Activated CD4-positive, alpha-beta T cell treated with anti-CD3 and anti-CD28 coated beads for 48 hours (primary cell): ENCODE data around the gene TM4SF20.

Source experiments
- DNase-seq: peaks from one replicate; pipeline ENCODE4 v3.0.0-alpha.2; 2020

The TM4SF20 gene

DNA sequence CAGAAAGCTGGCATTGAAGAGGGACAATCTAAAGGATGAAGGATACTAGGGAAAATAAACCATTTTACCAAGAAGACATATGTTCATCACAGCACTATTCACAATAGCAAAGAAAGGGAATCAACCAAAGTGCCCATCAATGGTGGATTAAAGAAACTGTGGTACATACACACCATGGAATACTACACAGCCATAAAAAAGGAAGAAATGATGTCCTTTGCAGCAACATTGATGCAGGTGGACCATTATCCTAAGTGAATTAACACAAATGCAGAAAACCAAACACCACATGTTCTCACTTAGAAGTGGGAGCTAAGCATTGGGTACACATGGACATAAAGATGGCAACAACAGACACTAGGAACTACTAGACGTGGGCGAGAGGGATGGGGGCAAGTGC lies 61.3 kb downstream of the TM4SF20 start:
- no peak for DNase-seq

DNA sequence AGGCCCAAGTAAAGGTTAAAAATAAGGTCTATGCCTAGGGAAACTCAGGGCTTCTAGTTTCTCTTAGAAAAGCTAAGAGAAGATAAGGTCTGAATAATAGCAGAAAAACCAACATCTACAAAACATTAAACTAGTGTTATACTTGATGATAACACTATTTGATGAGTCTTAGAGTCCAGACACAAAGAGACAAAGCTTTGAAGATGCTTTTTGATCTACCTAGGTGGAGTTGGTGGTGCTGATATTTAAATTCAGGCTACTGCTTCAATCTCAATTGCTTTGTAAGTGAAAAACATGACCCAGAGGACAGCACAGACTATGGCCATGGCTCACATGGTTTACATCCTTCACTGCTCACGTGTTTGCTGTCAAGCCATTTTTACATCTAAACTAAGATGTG lies 65.8 kb downstream of the TM4SF20 start:
- DNase-seq: no peak

DNA sequence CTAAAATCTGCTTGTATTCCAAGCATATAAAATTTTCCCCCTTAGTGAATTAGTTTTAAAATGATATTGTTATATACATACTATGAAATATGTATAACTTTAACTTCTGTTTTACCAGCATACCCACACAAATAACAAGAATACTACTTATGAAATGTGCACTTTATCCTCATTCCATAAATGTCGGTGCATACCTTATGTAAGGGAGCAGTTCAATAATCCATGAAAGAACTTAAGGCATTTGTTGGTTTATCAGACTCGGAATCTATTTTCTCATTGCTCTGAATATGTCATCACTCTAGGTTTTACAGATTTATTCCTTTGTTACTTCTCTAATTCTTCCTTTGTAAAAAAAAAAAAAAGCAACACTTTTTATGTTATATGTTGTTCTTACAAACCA lies 66.5 kb downstream of the TM4SF20 start:
- no peak for DNase-seq
